HepG2 (cell line): Measurements from ENCODE around the gene KLHL21. TPM values are rescaled to one million over a fixed set of nuclear protein-coding genes. Genes with fewer than 3 reads are reported as not detected.

ENCODE experiments used
- ATAC-seq: fragments of 200-7000 bp; cut with Tn5 transposase; 3 replicates; pipeline ENCODE4 v1.9.1; 2020; ENCODE audit warnings: mild to moderate bottlenecking, moderate library complexity
- BruUV-seq: library from RNA; stranded (reverse); fragments of 400-500 nt; replicated peaks from 2 replicates; lab custom pipeline; 2021; lab: Mats Ljungman, UMichigan
- CTCF ChIA-PET: fragments of 300-600 bp; formaldehyde crosslinking; extraction: SDS; loops from one replicate; lab custom pipeline; 2021; ENCODE audit warnings: low total read pairs, inconsistent platforms, low intra/inter-chr PET ratio; lab: Yijun Ruan, JAX
- POLR2A ChIA-PET: fragments of 350-600 bp; sonication (Branson Sonifier 250); formaldehyde crosslinking; loops from one replicate; lab custom pipeline; 2020; ENCODE audit warnings: antibody characterized with exemption, inconsistent platforms; lab: Yijun Ruan, JAX
- DNase-seq: peaks from one replicate; pipeline ENCODE4 v3.0.0-alpha.2; 2015; ENCODE audit warnings: low spot score
- FAIRE-seq: peaks from 3 replicates; lab custom pipeline; 2011; peaks lifted over from hg19 to GRCh38; lab: Jason Lieb, UNC
- H2AFZ ChIP-seq: one replicate; pipeline ENCODE4 v1.6.1; 2011; ENCODE audit warnings: low read length, inconsistent platforms
- H3K27ac ChIP-seq: fragments of 300-600 bp; 3 replicates; pipeline ENCODE4 v1.8.0; 2011; ENCODE audit warnings: mixed run types, mild to moderate bottlenecking, mixed read lengths, low read length, inconsistent platforms; ENCODE audit not compliant: insufficient read depth; ENCODE audit errors: extremely low read length
- H3K27me3 ChIP-seq, 2 experiments: fragments of 200-600 bp in 1 of 2; 2 replicates in 1 of 2; 3 replicates in 1 of 2; pipeline versions ENCODE4 v1.6.0 to v1.8.0; 2011; ENCODE audit warnings: low read length in 2 of 2, mild to moderate bottlenecking in 2 of 2, moderate library complexity in 2 of 2, inconsistent platforms in 1 of 2; ENCODE audit not compliant: insufficient read depth in 2 of 2, control insufficient read depth in 1 of 2
- H3K36me3 ChIP-seq, 2 experiments: fragments of 200-600 bp in 1 of 2; replicated peaks in 1 of 2; 2 replicates in 1 of 2; 3 replicates in 1 of 2; pipeline versions ENCODE4 v1.5.1 to v1.8.0; 2011; ENCODE audit warnings: low read length in 2 of 2, inconsistent platforms in 1 of 2; ENCODE audit not compliant: insufficient read depth in 2 of 2, control insufficient read depth in 1 of 2
- H3K4me1 ChIP-seq: 2 replicates; pipeline ENCODE4 v1.5.1; 2012; ENCODE audit warnings: low read length, inconsistent platforms; ENCODE audit not compliant: insufficient read depth
- H3K4me2 ChIP-seq: 2 replicates; pipeline ENCODE4 v1.6.0; 2011; ENCODE audit warnings: low read depth, low read length, inconsistent platforms
- H3K4me3 ChIP-seq, 3 experiments: fragments of 200-600 bp in 1 of 3; sonication (generic), shearing (Covaris generic) in 1 of 3; replicated peaks in 1 of 3; 2 replicates each; pipeline ENCODE4 v1.5.1; 2011 to 2016; ENCODE audit warnings: low read length in 3 of 3, inconsistent platforms in 2 of 3, low read depth in 2 of 3, mild to moderate bottlenecking in 2 of 3, control low read depth in 1 of 3, mixed read lengths in 1 of 3; ENCODE audit not compliant: insufficient read depth in 1 of 3
- H3K79me2 ChIP-seq: one replicate; pipeline ENCODE4 v1.6.1; 2011; ENCODE audit warnings: low read length, inconsistent platforms; ENCODE audit not compliant: insufficient read depth
- H3K9ac ChIP-seq: 2 replicates; pipeline ENCODE4 v1.6.0; 2011; ENCODE audit warnings: mild to moderate bottlenecking, low read depth, low read length, inconsistent platforms; ENCODE audit not compliant: insufficient read depth
- H3K9me3 ChIP-seq: 2 replicates; pipeline ENCODE4 v1.5.1; 2012; ENCODE audit warnings: mild to moderate bottlenecking, low read length
- H4K20me1 ChIP-seq: 2 replicates; pipeline ENCODE4 v1.6.0; 2011; ENCODE audit warnings: inconsistent platforms, mild to moderate bottlenecking, low read length, moderate library complexity; ENCODE audit not compliant: insufficient read depth
- ELF3 ChIP-seq: IDR thresholded peaks from 2 replicates; pipeline ENCODE4 v1.6.1; 2016; ENCODE audit warnings: missing genetic modification reagents, missing compliant biosample characterization
- IRF2 ChIP-seq: IDR thresholded peaks from 2 replicates; pipeline ENCODE4 v1.6.1; 2018; ENCODE audit warnings: missing genetic modification reagents, missing compliant biosample characterization
- MXD3 ChIP-seq: IDR thresholded peaks from 2 replicates; pipeline ENCODE4 v1.6.1; 2016; ENCODE audit warnings: mild to moderate bottlenecking, missing biosample characterization, missing genetic modification reagents
- RFXAP ChIP-seq: sonication (generic); formaldehyde crosslinking; IDR thresholded peaks from 2 replicates; pipeline ENCODE4 v1.4.0; 2020; ENCODE audit warnings: missing genetic modification reagents, borderline replicate concordance
- SALL2 ChIP-seq: sonication (generic); formaldehyde crosslinking; IDR thresholded peaks from 2 replicates; pipeline ENCODE4 v1.8.1; 2023; ENCODE audit warnings: mild to moderate bottlenecking, missing genetic modification reagents, inconsistent platforms
- SKIL ChIP-seq: sonication (generic); formaldehyde crosslinking; IDR thresholded peaks from 2 replicates; pipeline ENCODE4 v1.8.0; 2022; ENCODE audit warnings: missing genetic modification reagents, mild to moderate bottlenecking, moderate library complexity, borderline replicate concordance
- ZNF20 ChIP-seq: sonication (generic); formaldehyde crosslinking; IDR thresholded peaks from 2 replicates; pipeline ENCODE4 v1.4.0; 2020; ENCODE audit warnings: mild to moderate bottlenecking, moderate library complexity, missing genetic modification reagents
- ZNF292 ChIP-seq: sonication (generic); formaldehyde crosslinking; IDR thresholded peaks from 2 replicates; pipeline ENCODE4 v1.8.1; 2022; ENCODE audit warnings: mild to moderate bottlenecking, low read depth, missing genetic modification reagents, borderline replicate concordance
- ZNF34 ChIP-seq: sonication (generic); formaldehyde crosslinking; IDR thresholded peaks from 2 replicates; pipeline ENCODE4 v1.4.0; 2020; ENCODE audit warnings: mild to moderate bottlenecking, missing genetic modification reagents, borderline replicate concordance
- ZNF496 ChIP-seq: sonication (generic); formaldehyde crosslinking; IDR thresholded peaks from 2 replicates; pipeline ENCODE4 v1.8.1; 2023; ENCODE audit warnings: mild to moderate bottlenecking, moderate library complexity, missing genetic modification reagents; ENCODE audit not compliant: insufficient replicate concordance
- ZNF562 ChIP-seq: sonication (generic); formaldehyde crosslinking; IDR thresholded peaks from 2 replicates; pipeline ENCODE4 v1.8.0; 2022; ENCODE audit warnings: missing genetic modification reagents, borderline replicate concordance
- ZNF605 ChIP-seq: sonication (generic); formaldehyde crosslinking; IDR thresholded peaks from 2 replicates; pipeline ENCODE4 v1.8.0; 2022; ENCODE audit warnings: mild to moderate bottlenecking, missing genetic modification reagents
- WGBS: methylation state at CpG from one replicate; pipeline ENCODE4 v1.1.6; 2017; ENCODE audit warnings: low lambda C conversion rate; 5-methylcytosine and 5-hydroxymethylcytosine counted together
- in situ Hi-C: cut with HindIII; loops from 2 replicates; pipeline ENCODE4 v1.10.0; 2017; ENCODE audit warnings: low pct_unique_long_range_greater_than_20kb; ENCODE audit not compliant: extremely low pct_ligation_motif_present
- intact Hi-C: fragments of 100-400 bp; cut with micrococcal nuclease; formaldehyde crosslinking; loops from one replicate; pipeline ENCODE4 v1.10.0; 2022; ENCODE audit not compliant: unreplicated experiment
- polyA plus RNA-seq, 8 experiments: library from polyadenylated mRNA; depleted of rRNA in 3 of 8; stranded (reverse) in 7 of 8; unstranded in 1 of 8; fragments of >200 nt; fragmentation: Illumina TruSeq in 4 of 8; extraction: Trizol in 4 of 8; gene quantifications; 2 replicates each; pipeline versions ENCODE4 v1.2.1 to v1.2.3, GENCODE V29; 2011 to 2016; ENCODE audit warnings: low read depth in 4 of 8, missing spikeins in 1 of 8, mixed read lengths in 1 of 8; ENCODE audit not compliant: insufficient read depth in 1 of 8
- total RNA-seq, 5 experiments: library from RNA; depleted of rRNA; stranded (reverse); fragments of >200 nt; fragmentation: Illumina TruSeq; extraction: Trizol; gene quantifications; 2 replicates each; pipeline ENCODE4 v1.2.3, GENCODE V29; 2016; ENCODE audit warnings: low read depth in 1 of 5
- TF ChIP-seq, protein P1 (sequence below): sonication (generic); formaldehyde crosslinking; IDR thresholded peaks from 2 replicates; pipeline ENCODE4 v1.5.1; 2020; ENCODE audit warnings: missing genetic modification reagents, mild to moderate bottlenecking, borderline replicate concordance

Gene KLHL21
- total and polyA plus RNA-seq, 2 of the 13 experiments (the other 11 are each of a cell fraction or from before 2014, with no cell fraction given): 14.8 to 25.0 TPM

DNA sequence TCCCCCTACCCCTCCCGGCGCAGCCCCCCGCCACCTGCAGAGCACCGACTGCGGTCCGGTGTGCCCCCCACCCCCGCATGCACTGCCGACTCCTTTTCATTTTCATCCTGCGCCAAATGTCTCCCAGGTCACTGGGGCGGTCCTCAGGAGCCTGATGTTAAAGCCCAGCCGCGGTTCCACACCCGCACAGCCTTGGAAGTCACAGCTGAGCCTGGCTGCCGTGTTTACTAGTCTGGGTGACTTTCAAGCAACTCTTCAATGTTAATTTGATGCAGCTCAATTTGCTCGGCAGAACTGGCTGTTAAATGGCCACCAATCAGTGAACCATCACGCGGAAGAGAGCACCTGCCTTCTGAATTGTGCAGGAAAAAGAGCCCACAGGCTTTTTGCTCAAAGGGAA lies 49.2 kb upstream of the KLHL21 start (continued):
- TF ChIP-seq ZNF496 (CRISPR knock-in tag) (no peak), ELF3 (CRISPR knock-in tag) (no peak), IRF2 (no peak), RFXAP (CRISPR knock-in tag) (no peak), ZNF34 (CRISPR knock-in tag) (no peak), ZNF605 (no peak)
- TF ChIP-seq, protein P1, sequence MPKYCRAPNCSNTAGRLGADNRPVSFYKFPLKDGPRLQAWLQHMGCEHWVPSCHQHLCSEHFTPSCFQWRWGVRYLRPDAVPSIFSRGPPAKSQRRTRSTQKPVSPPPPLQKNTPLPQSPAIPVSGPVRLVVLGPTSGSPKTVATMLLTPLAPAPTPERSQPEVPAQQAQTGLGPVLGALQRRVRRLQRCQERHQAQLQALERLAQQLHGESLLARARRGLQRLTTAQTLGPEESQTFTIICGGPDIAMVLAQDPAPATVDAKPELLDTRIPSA: no peak

GRCh38 chr1:6648556-6648955 lies 45.9 kb upstream of the KLHL21 start:
- no peaks in the 10 kb centered on the region for H3K4me1 ChIP-seq
- no peaks in the 10 kb centered on the region for H3K27me3 ChIP-seq
- FAIRE-seq: no peak
- no peaks in the 10 kb centered on the region for H4K20me1 ChIP-seq
- in situ Hi-C loops (no loop called here), intact Hi-C loops (loop anchor here (5.0 kb wide), 2 partner anchors 96 to 161 kb away; partner anchors contain the start of gene NOL9)
- TF ChIP-seq ZNF292 (no peak), MXD3 (no peak), ZNF20 (CRISPR knock-in tag) (no peak), SALL2 (CRISPR knock-in tag) (no peak), ZNF562 (CRISPR knock-in tag) (no peak), SKIL (CRISPR knock-in tag) (no peak)
- no TSS peak for BruUV-seq
- H3K4me2 ChIP-seq: no peak overlapping the region
- ChIA-PET CTCF (no interaction called here), POLR2A (no interaction called here)
- WGBS: 93% methylated on average over 6 of the region's 6 CpGs
- no peak overlapping the region for H3K9ac ChIP-seq
- peaks cover 21 to 51% of the 10 kb centered on the region in 2 experiments for H3K36me3 ChIP-seq
- H3K79me2 ChIP-seq: no peaks in the 10 kb centered on the region
- no peak overlapping the region for H3K4me3 ChIP-seq
- DNase-seq: no peak
- no peak for ATAC-seq
- H3K9me3 ChIP-seq: no peaks in the 10 kb centered on the region
- no peak overlapping the region for H2AFZ ChIP-seq
- no peak overlapping the region for H3K27ac ChIP-seq
